Limb (tissue), 2 donors: ENCODE measurements around the gene IQSEC1.

Experiments used
- DNase-seq, 2 donors: peaks; one replicate each; pipeline ENCODE4 v3.0.0-alpha.2; 2016; ENCODE audit errors: extremely low spot score in 2 of 2

IQSEC1 gene

GRCh38 chr3:13085846-13086179 lies 12.6 kb upstream of the IQSEC1 start:
- no peak for DNase-seq

GRCh38 chr3:13085081-13085845 lies 12.0 kb upstream of the IQSEC1 start:
- DNase-seq = no peak

DNA sequence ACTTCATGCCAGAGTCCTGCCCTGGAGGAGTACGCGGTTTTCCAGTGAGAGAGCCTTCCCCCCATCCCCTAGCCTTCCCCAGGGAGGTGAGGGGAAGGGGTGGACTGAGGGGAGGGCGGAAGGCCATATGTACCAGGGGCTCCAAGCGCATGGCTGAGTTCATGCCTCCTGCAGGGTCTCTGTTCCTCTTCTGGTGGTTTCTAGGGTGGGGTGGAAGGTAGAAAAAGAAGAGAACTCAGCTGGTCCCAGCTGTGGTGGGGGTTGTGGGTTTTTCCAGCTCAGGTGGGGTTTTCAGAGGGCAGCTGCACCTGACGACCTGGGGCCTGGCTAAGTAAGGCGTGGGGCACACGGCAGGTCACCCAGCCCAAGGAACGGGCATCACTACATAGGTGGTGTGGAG lies 10.7 kb upstream of the IQSEC1 start:
- no peak for DNase-seq

DNA sequence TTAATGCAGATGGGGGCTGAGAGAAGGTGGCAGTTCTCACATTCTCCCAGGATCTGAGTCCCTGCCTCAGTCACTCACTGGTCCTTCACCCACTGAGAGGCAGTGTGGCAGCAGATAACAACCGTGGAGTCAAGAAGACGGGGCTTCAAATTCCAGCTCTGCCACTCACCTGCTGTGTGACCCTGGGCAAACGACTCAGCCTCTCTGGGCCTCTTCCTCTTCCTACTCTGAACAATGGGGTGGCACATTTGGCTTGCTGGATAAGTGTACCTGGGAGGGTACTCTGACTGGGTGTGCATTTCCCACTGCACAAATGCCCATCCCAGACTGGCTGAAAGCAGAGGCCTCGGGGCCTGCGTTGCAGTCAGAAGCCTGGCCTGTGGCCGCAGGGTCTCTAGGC lies 10.0 kb upstream of the IQSEC1 start:
- DNase-seq = no peak

- DNase-seq = no peak
Measured at GRCh38 chr3:13082677-13083076, 9.4 kb upstream of the IQSEC1 start.

GRCh38 chr3:13081603-13082360 lies 8.6 kb upstream of the IQSEC1 start:
- no peak for DNase-seq

DNA sequence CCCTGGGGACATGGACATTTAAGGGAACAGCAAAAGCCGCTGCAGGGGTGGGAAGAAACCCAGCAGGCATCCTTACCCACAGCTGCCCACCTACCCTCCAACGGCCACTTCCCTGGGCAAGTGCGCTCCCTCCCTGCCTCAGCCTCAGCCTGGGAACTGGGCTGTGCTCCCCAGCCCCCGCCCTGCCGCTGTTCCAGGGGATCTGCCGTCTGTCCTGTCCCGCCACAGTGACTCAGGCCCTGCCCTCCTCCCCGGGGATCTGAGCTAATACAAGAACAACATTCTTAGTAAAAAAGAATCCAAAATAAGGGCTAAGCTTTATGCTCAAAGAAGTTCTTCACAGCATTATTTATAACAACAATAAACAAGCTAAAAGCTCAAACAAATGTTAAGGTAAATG lies 7.4 kb upstream of the IQSEC1 start:
- DNase-seq = no peak

DNA sequence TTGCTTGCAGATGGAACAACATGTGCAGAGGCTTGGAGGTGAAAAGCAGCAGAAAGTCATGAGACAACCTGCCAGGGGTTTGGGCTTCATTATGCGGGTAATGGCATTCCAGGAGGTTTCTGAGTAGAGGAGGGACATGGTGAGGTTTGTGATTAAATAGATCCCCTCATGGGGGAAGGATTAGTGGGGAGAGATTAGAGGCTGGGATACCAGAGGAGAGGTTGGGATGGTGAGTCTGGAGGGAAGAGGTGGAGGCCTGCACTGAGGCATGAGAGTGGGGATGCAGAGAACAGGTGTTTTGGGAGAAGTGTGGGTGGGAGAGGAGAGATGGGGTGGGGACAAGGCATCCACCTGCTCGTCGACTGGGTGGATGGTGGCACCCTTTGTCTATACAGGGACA lies 6.8 kb upstream of the IQSEC1 start:
- no peak for DNase-seq

DNA sequence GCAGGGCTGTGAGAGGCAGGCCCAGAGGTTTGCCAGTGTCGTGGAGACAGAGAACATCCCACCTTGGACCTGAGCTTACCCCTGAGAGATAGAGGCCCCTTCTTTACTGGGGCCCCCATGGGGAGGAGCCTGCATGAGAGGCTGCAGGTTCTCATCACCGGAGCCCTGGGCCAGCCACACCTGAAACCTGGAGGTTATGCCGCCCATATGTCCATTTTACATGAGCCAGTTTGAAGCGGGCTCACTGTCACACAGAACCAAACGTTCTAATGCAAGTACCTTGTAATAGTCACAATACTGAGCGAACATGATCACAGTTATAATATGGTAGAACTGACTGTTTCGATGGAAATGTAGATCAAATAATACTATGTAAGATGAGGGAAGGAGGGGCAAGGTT lies 6.3 kb upstream of the IQSEC1 start:
- no peak for DNase-seq

DNA sequence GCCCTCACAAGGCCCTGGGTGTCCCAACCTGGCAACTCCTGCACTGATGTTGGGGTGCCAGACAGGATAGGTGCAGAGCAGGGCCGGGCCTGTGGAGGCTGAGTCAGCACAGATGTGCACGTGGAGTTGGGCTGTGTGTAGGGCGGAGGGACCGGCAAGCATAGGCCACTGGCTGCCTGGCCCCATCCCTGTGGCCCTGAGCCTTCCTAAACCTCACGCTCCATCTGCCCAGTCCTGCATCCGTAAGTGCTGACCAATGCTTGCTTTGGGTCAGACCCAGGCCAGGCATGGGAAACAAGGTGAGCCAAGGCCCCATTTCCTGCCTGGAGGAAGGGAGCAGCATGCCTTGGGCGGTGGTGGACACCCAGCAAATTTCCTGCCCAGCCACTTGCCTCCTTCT lies 5.8 kb upstream of the IQSEC1 start:
- no peak for DNase-seq

DNA sequence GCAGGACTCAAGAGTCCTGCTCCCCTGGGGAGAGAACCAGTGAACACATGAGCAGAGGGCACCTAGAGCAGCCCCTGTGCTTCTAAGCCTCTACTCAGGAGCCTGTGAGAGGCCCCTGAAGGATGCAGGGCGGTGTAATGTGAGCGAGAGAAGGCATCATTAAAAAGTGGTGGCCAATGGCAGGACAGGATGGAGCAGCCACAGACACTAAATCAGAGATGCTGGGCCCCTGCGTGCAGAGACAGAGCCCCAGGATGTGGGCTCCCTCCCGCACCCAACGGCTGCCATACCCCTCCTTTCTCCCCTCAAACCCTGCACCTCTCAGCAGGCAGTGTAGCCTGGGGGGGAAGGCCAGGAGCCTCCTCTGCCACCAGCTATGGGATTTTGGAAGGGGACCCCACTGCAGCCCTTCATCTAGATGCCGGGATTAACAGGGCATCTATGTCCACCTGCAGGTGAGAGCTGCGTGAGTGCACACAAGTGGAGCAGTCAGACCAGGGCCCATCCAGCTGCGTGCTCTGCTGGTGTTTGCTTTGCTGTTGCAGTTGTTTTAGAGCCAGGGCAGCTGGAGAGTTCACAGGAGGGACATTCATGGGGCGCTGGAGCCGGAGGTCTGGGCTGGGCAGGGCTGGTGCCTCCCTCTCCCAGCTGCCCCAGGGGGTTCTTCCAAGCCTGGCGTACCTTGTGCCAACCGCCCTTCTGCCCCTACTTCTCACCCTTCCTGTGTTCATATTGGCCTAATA lies 5.1 kb upstream of the IQSEC1 start:
- peak in 1 of 2 donors; percentile 55 for DNase-seq

DNA sequence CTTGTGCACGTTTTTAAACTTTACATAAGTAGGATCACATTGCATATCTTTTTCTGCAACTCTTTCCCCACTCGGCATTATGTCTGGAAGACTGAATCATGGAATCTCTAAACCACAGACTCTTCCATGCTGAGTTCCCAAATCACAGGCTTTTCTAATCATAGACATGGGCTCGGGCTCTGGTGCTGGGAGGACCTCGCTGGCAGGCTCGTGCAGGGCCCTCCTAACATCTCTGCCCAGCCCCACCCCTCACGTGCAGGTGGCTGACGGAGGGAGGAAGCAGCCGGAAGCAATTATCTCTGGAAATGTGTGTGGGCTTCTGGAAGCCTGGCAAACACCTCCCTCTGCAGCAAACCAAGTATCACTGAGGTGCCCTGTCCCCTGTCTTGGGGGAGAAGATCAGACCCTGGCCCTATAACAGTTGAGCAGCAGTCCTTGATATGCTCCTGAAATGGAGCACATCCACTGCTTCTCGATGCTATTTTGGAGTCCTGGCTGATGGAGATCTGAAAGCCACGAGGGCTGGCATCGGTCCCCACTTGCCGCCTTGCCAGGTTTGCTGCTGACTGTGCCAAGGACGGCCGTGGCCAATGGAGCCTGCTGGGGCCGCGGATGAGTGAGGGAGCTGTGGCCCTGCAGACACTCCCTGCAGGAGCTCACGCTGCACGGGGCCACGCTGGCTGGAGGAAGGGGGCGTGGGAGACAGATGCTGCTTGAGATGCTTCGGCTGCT lies 4.4 kb upstream of the IQSEC1 start:
- DNase-seq = peak in 1 of 2 donors; percentile 47

GRCh38 chr3:13075986-13076654 lies 2.9 kb upstream of the IQSEC1 start:
- DNase-seq = no peak

DNA sequence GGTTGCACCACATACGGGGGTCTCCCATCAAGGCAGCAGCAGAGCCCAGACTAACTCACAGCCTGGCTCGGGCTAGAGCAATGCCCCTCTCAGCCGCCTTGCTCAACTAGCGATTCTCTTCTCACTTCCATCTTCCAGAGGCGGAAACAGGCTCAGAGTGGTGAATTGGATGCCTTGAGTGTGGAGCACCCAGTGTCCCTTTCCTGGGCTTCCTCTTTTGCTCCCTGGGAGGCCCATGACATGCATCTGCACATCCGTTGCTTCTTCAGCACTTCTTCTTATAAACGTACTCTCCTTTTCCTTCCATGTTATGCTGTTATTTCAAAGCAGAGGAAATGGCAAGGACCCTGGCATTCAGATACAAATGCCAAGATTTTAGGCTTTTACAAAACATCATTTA lies 2.1 kb upstream of the IQSEC1 start:
- DNase-seq = no peak

DNA sequence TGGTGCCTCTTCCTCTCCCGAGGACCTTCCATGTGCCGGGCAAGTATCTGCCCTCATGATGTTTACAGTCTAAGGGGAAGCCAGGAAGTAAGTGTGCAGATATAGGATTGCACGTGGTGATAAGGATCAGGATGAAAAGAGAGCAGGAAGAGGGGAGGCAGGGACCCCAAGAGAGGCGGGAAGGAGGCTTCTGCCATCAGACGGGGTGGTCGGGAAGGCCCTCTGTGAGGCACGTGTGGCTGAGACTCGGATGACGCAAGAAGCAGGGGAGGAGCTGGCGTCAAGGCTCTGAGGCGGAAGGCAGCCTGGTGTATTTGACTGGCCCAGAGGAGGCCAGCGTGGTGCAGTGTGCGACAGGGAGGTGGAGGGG lies 762 bp upstream of the IQSEC1 start:
- DNase-seq = no peak

DNA sequence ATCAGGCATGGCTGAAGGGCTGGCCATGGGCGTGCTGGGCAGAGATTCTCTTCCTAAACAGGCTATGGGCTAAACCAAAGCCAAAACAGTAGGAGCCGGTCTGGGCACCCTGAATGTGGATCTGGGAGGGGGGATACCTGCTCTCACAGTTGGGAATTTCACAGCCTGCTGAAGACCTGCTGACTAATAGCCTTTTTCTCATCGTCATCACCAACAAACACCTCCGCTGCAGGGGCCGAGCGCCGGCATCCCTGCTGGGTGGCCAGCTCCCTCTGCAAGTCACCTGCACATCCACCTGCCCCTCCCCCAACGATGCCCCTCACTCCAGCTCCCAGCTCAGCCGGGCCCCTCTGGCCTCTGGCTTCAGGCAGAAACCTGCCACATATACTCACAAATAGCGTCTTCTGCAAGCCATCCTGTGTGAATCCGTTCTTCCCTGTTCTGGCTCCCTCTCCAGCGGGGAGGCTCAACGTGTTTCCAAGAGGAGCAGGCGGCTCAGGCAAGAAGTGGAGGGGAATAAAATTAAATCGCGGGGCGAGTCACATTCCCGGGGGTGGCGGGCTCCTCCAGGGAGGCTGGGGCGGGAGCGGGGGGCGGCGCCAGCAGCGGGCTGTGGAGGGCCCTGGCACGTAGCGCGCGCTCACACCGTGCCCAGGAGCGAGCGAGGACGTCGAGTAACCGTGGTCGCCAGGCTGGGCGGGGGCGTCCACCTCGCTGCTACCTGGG lies 466 bp downstream of the IQSEC1 start:
- no peak for DNase-seq

- DNase-seq = peak in 1 of 2 donors; percentile 78
Measured at GRCh38 chr3:13072239-13072599, 1.0 kb downstream of the IQSEC1 start.

DNA sequence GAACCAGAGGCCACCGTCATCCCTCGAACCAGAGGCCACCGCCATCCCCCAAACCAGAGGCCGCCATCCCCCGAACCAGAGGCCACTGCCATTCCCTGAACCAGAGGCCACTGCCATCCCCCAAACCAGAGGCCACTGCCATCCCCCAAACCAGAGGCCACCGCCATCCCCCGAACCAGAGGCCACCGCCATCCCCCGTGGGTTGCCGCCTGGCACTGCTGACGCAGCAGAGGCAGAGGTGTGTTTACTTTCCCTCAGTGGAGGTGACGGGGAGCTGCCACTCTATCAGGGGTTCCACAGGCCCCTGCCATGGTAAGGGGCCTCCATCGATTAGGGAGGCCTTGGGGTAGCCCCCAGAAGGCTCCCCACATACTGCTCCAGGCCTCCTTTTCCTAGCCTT lies 1.5 kb downstream of the IQSEC1 start:
- DNase-seq = no peak

GRCh38 chr3:13070391-13071070 lies 2.7 kb downstream of the IQSEC1 start:
- no peak for DNase-seq

DNA sequence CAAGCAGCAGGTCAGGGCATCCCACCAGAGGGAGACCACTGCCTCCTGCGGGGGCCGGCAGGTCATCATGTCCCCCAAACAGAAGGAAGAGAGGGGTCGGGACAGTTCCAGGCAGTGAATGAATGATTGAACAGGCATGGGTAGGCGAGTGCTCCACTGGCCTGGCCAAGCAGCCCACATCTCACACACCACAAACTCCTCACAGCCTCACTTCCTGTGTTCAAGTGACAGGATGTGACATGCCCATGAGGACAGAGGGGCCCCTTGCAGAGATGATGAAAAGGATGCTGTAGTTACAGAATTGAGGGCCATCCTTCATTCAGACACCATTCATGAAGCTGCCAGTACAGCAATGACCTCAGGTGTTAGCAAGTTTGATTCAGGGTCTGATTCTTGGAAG lies 3.7 kb downstream of the IQSEC1 start:
- no peak for DNase-seq
